ENCODE measurements around the gene LRP5.
"Not testable (repeated sequence)": the region's sequence is repeated elsewhere in the genome, so short reads cannot be mapped to it uniquely, and the experiment has no call there.

The LRP5 gene

GRCh38 chr11:68424981-68425865, 112.8 kb downstream of the LRP5 start:
- no peak for DNase-seq

DNA sequence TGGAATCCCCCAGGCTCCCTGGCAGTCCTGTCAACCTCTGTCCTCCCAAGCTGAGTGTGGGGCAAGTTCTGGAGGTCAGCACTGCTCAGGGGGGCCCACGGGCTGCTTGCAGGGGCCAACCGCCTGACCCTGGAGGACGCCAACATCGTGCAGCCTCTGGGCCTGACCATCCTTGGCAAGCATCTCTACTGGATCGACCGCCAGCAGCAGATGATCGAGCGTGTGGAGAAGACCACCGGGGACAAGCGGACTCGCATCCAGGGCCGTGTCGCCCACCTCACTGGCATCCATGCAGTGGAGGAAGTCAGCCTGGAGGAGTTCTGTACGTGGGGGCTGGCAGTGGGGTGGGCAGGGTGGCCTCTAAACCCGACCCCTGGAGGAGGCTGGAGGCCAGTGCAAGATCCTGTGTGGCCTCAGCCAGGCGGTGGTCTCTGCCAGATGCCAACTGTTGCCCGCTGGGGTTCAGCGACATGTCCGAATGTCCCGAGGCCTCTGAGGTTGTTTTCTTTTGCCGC, 113.5 kb downstream of the LRP5 start:
- no peak for DNase-seq

- DNase-seq: no peak
These were observed 117.3 kb downstream of the LRP5 start for GRCh38 chr11:68429661-68430060.

DNA sequence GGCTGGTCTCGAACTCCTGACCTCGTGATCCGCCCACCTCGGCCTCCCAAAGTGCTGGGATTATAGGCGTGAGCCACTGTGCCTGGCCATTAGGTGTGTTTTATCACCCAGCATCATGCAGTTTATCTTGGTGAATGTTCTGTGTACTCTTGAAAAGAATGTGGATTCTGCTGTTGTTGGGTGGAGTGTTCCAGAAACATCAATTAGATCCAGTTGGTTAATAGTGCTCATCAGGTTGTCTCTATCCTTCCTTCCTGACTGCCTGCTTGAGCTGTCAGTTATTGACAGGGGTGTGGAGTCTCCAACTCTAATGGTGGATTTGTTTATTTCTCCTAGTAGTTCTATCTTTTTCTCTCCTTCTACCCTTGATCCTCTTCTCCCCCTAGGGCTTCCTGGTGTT, 118.0 kb downstream of the LRP5 start:
- no peak for DNase-seq

GRCh38 chr11:68430801-68431200, 118.4 kb downstream of the LRP5 start:
- no peak for DNase-seq

DNA sequence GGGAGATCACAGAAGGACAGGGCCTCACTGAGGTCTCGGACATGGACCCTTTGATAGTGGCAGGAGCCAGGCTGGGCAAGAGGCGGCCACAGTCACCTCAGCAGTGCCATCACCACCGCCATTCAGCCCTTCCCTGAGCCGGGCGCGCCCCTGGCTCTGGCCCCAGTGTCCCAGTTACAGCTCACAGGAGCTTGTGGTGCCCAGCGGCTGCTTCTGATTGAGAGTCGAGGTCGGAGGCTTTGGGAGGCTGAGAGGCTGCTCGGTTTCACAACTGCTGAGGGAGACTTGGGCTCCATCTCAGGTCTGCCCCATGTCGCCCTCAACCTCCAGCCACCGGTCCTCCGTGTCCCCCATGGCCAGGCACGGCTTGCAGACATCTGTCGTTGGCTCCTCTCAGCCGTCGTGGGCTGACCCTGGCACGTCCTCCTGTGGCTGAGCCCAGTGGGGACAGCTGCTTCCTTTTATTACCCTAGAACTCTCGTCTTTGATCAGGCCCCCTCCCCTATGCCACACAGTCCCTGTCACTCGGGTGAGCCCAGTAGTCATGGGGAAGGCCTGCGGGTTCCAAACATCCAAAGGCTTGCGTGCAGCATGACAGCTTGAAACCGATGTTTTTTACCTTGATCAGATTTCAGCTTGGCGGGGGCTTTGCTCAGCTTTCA, 119.7 kb downstream of the LRP5 start:
- no peak for DNase-seq

GRCh38 chr11:68432874-68433273, 120.5 kb downstream of the LRP5 start:
- no peak for DNase-seq

DNA sequence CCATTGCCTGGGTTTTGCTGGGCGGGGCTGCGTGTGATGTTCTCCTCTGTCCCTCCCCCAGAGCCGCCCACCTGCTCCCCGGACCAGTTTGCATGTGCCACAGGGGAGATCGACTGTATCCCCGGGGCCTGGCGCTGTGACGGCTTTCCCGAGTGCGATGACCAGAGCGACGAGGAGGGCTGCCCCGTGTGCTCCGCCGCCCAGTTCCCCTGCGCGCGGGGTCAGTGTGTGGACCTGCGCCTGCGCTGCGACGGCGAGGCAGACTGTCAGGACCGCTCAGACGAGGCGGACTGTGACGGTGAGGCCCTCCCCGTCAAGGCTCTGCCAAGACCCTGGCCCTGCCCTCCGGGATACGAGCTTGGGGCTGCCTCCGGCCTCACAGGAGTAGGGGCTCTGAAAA, 121.2 kb downstream of the LRP5 start:
- DNase-seq: no peak

- not testable (repeated sequence) for DNase-seq
These were observed 121.8 kb downstream of the LRP5 start for GRCh38 chr11:68434159-68434558.

DNA sequence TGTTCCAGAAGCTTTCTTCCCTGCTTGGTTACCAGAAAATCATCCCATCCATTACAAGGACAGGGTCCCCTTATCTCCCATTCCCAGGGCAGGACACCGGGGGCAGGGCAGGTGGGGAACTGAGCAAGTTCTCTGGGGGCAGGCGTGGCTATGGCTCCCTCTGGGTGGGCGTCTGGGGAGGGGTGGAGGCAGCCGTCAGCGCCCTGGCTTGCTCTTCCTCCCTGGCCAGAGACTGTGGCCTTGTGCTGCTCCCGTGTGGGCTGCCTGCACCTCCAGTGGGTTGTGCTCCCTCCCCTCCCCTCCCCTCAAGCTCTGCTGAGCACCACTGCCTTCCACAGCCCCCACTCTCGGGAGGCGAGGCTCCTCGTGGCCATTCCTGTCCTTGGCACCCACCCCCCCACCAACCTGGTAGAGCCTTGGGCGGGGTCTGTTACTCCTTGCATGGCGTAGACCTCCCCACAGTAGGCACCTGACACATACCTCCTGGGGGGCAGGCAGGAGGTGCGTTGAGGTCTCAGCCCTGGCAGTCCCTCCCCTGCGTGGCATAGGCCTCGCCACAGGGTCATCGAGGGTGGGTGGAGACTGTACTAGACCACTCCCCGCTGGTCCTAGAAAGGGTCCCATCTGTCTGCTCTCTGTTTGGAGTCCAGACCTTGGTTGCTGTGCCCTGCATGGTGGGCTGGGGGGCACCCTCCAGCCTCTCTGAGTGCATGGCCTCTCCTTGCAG, 123.9 kb downstream of the LRP5 start:
- DNase-seq: no peak

DNA sequence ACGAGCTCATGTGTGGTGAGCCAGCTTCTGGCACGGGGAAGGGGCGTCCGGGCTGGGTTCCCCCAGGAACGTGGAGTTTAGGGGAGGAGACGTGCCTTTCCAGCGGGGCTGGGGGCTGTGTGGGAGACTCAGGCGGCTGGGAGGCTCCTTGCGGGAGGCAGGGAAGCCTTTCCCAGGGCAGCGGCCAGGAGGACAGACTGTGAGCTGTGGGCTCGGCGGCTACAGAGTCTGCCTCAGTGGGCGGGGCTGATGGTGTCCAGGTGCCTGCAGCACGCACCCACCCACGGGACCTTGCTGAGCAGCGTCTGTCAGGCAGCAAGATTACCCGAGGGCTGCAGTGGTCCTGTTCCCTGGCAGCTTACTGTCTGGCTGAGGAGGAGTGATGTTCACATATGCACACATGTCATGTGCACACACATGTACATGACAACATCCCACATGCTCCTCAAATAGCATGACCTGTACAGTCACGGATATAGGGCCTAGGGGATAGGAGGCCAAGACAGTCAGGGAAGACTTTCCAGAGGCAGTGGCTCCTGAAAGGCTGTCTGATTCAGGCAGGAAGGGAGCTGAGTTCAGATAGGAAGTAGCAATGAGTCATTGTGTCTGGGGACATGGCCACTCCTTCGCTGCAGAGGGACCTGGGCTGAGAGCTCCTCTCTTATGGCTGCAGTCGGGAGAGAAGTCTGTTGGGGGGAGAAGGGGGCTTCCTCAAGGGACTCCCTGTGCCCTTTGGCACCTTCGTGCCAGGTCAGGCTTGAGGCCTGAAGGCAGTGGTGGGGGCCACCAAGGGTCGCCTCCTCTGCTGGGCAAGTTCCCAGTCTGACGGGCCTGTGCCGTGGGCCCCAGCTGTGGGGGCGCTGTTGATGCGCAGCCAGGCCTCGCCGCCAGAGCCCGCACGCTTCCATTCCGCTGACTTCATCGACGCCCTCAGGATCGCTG, 124.9 kb downstream of the LRP5 start:
- DNase-seq: peak; percentile 73

DNA sequence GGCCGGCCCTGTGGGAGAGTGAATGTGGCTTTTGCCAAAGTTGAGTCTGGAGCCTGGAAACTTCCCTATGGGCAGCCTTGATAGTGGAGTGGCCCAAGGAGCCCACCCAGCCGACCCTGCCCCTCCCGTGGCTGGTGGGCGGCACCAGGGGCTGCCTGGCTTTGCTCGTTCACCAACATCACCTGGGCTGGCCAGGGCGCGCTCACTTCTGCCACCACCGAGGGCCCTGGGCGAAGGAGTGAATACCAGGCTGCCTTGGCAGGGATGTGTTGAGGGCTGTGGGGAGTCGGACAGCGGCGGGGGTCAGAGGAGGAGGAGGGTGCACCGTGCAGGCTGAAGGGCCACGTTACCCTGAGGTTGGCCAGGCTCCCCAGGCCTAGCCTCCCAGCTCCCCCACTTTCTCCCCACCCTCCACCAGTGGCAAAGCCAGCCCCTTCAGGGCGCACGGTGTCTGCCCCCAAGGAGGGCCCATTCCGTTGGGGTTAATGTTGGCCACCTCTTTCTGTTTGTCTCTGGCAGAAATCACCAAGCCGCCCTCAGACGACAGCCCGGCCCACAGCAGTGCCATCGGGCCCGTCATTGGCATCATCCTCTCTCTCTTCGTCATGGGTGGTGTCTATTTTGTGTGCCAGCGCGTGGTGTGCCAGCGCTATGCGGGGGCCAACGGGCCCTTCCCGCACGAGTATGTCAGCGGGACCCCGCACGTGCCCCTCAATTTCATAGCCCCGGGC, 125.7 kb downstream of the LRP5 start:
- DNase-seq: no peak

DNA sequence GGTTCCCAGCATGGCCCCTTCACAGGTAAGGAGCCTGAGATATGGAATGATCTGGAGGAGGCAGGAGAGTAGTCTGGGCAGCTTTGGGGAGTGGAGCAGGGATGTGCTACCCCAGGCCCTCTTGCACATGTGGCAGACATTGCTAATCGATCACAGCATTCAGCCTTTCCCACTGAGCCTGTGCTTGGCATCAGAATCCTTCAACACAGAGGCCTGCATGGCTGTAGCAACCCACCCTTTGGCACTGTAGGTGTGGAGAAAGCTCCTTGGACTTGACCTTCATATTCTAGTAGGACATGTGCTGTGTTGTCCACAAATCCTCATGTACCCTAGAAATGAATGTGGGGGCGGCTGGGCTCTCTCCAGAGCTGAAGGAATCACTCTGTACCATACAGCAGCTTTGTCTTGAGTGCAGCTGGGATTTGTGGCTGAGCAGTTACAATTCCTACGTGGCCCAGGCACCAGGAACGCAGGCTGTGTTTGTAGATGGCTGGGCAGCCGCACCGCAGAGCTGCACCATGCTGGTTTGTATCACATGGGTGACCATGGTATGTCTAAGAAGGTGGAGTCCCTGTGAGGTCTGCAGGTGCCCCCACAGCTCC, 126.4 kb downstream of the LRP5 start:
- DNase-seq: no peak

DNA sequence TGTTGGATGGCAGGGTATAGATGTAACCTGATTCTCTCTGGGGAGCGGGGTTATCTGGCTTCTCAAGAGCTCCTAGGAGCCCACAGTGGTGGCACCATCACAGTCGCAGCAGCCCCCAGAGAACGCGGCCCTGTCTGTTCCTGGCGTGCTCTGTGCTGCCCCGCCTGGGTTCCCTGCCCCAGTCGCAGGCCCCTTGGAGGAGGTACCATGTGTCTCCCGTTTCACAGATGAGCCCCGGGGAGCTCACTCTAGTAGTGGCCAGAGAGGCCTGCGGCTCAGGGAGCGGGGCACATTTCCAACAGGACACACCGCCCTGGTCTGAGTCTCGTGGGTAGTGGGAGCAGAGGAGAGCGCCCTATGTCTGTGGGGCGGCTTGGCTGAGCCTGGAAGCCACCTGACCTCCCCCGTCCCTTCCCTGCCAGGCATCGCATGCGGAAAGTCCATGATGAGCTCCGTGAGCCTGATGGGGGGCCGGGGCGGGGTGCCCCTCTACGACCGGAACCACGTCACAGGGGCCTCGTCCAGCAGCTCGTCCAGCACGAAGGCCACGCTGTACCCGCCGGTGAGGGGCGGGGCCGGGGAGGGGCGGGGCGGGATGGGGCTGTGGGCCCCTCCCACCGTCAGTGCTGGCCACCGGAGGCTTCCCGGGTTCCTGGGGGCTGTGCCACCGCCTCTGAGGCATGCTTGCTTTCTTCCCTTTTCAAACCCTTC, 127.1 kb downstream of the LRP5 start:
- DNase-seq: no peak

- no peak for DNase-seq
These were observed 127.8 kb downstream of the LRP5 start for GRCh38 chr11:68440224-68440623.

DNA sequence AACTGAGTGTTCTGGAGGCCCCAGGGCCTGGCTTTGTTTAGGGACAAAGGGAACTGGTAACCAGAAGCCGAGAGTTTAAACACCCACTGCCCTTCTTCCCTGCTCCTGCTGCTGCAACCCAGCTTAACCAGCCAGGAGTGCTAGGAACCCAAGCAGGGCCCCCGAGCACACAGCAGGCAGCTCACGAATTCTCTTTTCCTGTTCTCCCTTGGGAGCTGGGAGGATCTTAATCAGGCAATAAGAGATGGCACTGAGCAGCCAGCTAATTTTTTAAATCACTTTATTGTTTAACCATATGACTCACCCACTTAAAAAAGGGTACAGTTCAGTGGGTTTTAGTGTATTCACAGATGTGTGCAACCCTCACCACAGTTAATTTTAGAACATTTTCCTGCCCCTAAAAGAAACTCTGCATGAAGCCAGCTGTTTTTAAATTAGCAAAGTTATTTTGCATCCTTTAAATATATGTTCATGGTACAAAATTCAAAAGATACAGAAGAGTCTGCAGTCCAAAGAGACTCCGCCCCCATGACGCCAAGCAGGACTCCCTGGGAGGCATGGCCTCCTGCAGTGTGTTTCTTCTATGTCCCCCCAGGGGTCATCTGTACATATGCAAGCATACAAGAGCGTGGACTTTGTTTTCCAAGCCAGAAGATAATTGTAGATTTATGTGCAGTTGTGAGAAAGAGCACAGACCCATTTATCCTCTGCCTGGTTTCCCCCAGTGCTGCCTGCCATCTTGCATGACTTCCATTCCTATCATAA, 129.3 kb downstream of the LRP5 start:
- DNase-seq: peak; percentile 63

DNA sequence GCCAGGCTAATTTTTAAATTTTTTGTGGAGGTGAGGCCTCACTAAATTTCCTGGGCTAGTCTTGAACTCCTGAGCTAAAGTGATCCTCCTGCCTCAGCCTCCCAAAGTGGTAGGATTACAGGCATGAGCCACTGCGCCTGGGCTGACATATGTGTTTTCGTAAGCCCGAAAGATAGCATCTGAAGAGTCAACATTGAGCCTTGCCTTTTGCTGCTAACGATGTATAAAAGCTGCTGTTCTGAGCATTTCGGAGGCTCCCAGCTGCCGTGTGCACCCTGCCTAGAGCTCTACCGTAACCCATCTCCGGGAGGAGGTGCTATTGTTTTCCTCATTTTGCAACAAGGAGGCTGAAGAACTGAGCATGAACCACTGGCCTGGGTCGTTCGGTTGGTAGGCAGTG, 130.0 kb downstream of the LRP5 start:
- DNase-seq: no peak

GRCh38 chr11:68444566-68444965, 132.2 kb downstream of the LRP5 start:
- DNase-seq: no peak

DNA sequence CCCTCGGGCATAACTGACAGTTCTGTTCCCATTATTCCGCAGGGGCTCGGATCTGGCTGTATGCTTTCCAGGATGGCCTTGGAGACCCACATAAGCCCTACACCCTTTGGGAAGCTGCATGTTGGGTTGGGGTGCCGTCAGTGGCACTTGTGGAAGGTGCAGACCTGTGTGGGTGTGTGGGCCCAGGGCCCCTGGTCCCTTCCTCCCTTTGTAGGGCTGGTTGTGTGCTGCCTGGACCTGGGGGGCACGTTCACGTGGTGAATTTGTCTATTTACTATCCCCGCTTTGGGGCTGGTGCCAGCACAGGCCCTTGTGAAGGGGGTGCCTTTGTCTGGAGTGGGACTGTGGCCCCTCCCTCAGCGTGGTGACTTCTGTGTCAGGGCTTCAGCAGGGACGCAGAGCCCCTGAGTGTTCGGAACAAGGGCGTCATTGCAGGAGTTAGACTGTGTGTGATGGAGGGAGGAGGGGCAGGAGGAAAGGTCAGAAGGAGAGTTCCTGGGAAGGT, 133.2 kb downstream of the LRP5 start:
- no peak for DNase-seq

Measured in fibroblast of upper back skin (primary cell).